ENCODE measurements around the gene SH3BP2. TPM values are rescaled to one million over a fixed set of nuclear protein-coding genes. Genes with fewer than 3 reads are reported as not detected.

SH3BP2 gene
- polyA plus RNA-seq, 1 donor: 45.9 TPM

Other genes with a start within 250 kb of the SH3BP2 start
- gene TNIP2, start 36.7 kb upstream of the SH3BP2 start, polyA plus RNA-seq: 28.5 TPM
- gene ADD1, start 50.8 kb downstream of the SH3BP2 start, polyA plus RNA-seq: 183 TPM
- 25.6 TPM for gene NOP14, start 170.3 kb downstream of the SH3BP2 start, polyA plus RNA-seq
- gene GRK4, start 170.5 kb downstream of the SH3BP2 start, polyA plus RNA-seq: 5.5 TPM

Measured in large intestine (tissue), 1 donor.